Measurements from ENCODE around the gene WSCD2. TPM values are rescaled to one million over a fixed set of nuclear protein-coding genes. Genes with fewer than 3 reads are reported as not detected.

Gene WSCD2
- total RNA-seq, 2 donors from 2014 or later: 6.5 to 6.7 TPM

- TF ChIP-seq CTCF (IDR thresholded peaks at IDR 0.05) (no peak), POLR2A (IDR thresholded peaks at IDR 0.05) (no peak), POLR2AphosphoS5 (IDR thresholded peaks at IDR 0.05) (no peak)
- no peaks in the 10 kb centered on the region for H3K4me1 ChIP-seq (replicated peaks)
- no peaks in the 10 kb centered on the region for H3K9me3 ChIP-seq
- intact Hi-C loops (cut with DNase I): no loop called here
- no peak overlapping the region for H3K27ac ChIP-seq
- no peak overlapping the region for H3K4me3 ChIP-seq
- H3K36me3 ChIP-seq: no peaks in the 10 kb centered on the region
- no peak for DNase-seq (ENCODE audit: low spot score)
- 75% methylated on average over 8 of the region's 8 CpGs for WGBS
- H3K27me3 ChIP-seq (replicated peaks; ENCODE audit: insufficient read depth): no peaks in the 10 kb centered on the region
Measured at GRCh38 chr12:108144080-108144479, 15.0 kb downstream of the WSCD2 start.

GRCh38 chr12:108145011-108145410 is 15.9 kb downstream of the WSCD2 start:
- WGBS: 48% methylated on average over 2 of the region's 2 CpGs
- H3K4me1 ChIP-seq (replicated peaks): no peaks in the 10 kb centered on the region
- intact Hi-C loops (cut with DNase I): no loop called here
- TF ChIP-seq POLR2AphosphoS5 (IDR thresholded peaks at IDR 0.05): no peak
- TF ChIP-seq CTCF (IDR thresholded peaks at IDR 0.05): no peak
- no peak for TF ChIP-seq POLR2A (IDR thresholded peaks at IDR 0.05)
- no peaks in the 10 kb centered on the region for H3K36me3 ChIP-seq
- H3K4me3 ChIP-seq: no peak overlapping the region
- DNase-seq (ENCODE audit: low spot score): no peak
- no peaks in the 10 kb centered on the region for H3K9me3 ChIP-seq
- no peaks in the 10 kb centered on the region for H3K27me3 ChIP-seq (replicated peaks; ENCODE audit: insufficient read depth)
- no peak overlapping the region for H3K27ac ChIP-seq

- DNase-seq (ENCODE audit: low spot score): no peak
- intact Hi-C loops (cut with DNase I): no loop called here
- WGBS: 54% methylated on average over 6 of the region's 6 CpGs
- Histone ChIP-seq H3K36me3 (no peaks in the 10 kb centered on the region), H3K27ac (no peak overlapping the region), H3K4me3 (no peak overlapping the region), H3K27me3 (replicated peaks; ENCODE audit: insufficient read depth) (no peaks in the 10 kb centered on the region), H3K9me3 (no peaks in the 10 kb centered on the region), H3K4me1 (replicated peaks) (no peaks in the 10 kb centered on the region)
- TF ChIP-seq POLR2AphosphoS5 (IDR thresholded peaks at IDR 0.05): no peak
- no peak for TF ChIP-seq POLR2A (IDR thresholded peaks at IDR 0.05)
Measured at GRCh38 chr12:108146035-108146893, 17.2 kb downstream of the WSCD2 start.

- intact Hi-C loops (cut with DNase I): no loop called here
- H3K9me3 ChIP-seq: no peaks in the 10 kb centered on the region
- WGBS: 90% methylated on average over 5 of the region's 5 CpGs
- TF ChIP-seq CTCF (IDR thresholded peaks at IDR 0.05) (no peak), POLR2A (IDR thresholded peaks at IDR 0.05) (no peak), POLR2AphosphoS5 (IDR thresholded peaks at IDR 0.05) (no peak)
- no peak overlapping the region for H3K27ac ChIP-seq
- H3K36me3 ChIP-seq: no peaks in the 10 kb centered on the region
- H3K4me3 ChIP-seq: no peak overlapping the region
- no peak for DNase-seq (ENCODE audit: low spot score)
- H3K27me3 ChIP-seq (replicated peaks; ENCODE audit: insufficient read depth): no peaks in the 10 kb centered on the region
- H3K4me1 ChIP-seq (replicated peaks): no peaks in the 10 kb centered on the region
Measured at GRCh38 chr12:108147279-108147678, 18.2 kb downstream of the WSCD2 start.

GRCh38 chr12:108148521-108149074 is 19.5 kb downstream of the WSCD2 start:
- H3K9me3 ChIP-seq: no peaks in the 10 kb centered on the region
- no peak overlapping the region for H3K27ac ChIP-seq
- no peak for TF ChIP-seq CTCF (IDR thresholded peaks at IDR 0.05)
- TF ChIP-seq POLR2A (IDR thresholded peaks at IDR 0.05): no peak
- no peak for TF ChIP-seq POLR2AphosphoS5 (IDR thresholded peaks at IDR 0.05)
- intact Hi-C loops (cut with DNase I): no loop called here
- H3K4me3 ChIP-seq: no peak overlapping the region
- 61% methylated on average over 3 of the region's 3 CpGs for WGBS
- no peak for DNase-seq (ENCODE audit: low spot score)
- H3K27me3 ChIP-seq (replicated peaks; ENCODE audit: insufficient read depth): no peaks in the 10 kb centered on the region
- H3K4me1 ChIP-seq (replicated peaks): no peaks in the 10 kb centered on the region
- H3K36me3 ChIP-seq: no peaks in the 10 kb centered on the region

Measured in prostate gland (tissue), 2 donors.